Glutamatergic neuron (in vitro differentiated cells): ENCODE data around the gene AOC2. TPM values are rescaled to one million over a fixed set of nuclear protein-coding genes. Genes with fewer than 3 reads are reported as not detected.
"Not testable (repeated sequence)": the region's sequence is repeated elsewhere in the genome, so short reads cannot be mapped to it uniquely, and the experiment has no call there.

Source experiments
- DNase-seq: peaks from one replicate; pipeline ENCODE4 v3.0.0; 2022
- H3K27ac Mint-ChIP-seq: one replicate; pipeline ENCODE4 v1.8.0; 2020; ENCODE audit warnings: mild to moderate bottlenecking, mixed read lengths, inconsistent platforms; ENCODE audit not compliant: unreplicated experiment
- H3K27me3 Mint-ChIP-seq: one replicate; pipeline ENCODE4 v1.8.0; 2020; ENCODE audit warnings: mild to moderate bottlenecking, moderate library complexity, mixed read lengths, inconsistent platforms; ENCODE audit not compliant: unreplicated experiment
- H3K36me3 Mint-ChIP-seq: one replicate; pipeline ENCODE4 v1.8.0; 2020; ENCODE audit warnings: mild to moderate bottlenecking, mixed read lengths, inconsistent platforms; ENCODE audit not compliant: unreplicated experiment
- H3K4me1 Mint-ChIP-seq: one replicate; pipeline ENCODE4 v1.8.0; 2020; ENCODE audit warnings: mild to moderate bottlenecking, low read depth, mixed read lengths, inconsistent platforms; ENCODE audit not compliant: unreplicated experiment
- H3K4me3 Mint-ChIP-seq: one replicate; pipeline ENCODE4 v1.8.0; 2020; ENCODE audit warnings: mild to moderate bottlenecking, mixed read lengths, inconsistent platforms; ENCODE audit not compliant: unreplicated experiment
- H3K9me3 Mint-ChIP-seq: one replicate; pipeline ENCODE4 v1.8.0; 2020; ENCODE audit warnings: mild to moderate bottlenecking, moderate library complexity, mixed read lengths, inconsistent platforms; ENCODE audit not compliant: unreplicated experiment
- CTCF ChIP-seq: fragments of 200-600 bp; sonication (generic); IDR thresholded peaks from one replicate; pipeline ENCODE4 v1.5.0; 2021; ENCODE audit not compliant: partially characterized antibody, unreplicated experiment
- total RNA-seq: library from RNA; stranded (reverse); fragmentation: NEBNext Ultra II Directional; extraction: Animal tissue kit (Norgen Biotek cat#: 25700); gene quantifications from one replicate; pipeline ENCODE4 v1.2.1, GENCODE V29; 2021; ENCODE audit not compliant: unreplicated experiment

Gene AOC2
- total RNA-seq, 1 donor from 2014 or later: 6.1 TPM

DNA sequence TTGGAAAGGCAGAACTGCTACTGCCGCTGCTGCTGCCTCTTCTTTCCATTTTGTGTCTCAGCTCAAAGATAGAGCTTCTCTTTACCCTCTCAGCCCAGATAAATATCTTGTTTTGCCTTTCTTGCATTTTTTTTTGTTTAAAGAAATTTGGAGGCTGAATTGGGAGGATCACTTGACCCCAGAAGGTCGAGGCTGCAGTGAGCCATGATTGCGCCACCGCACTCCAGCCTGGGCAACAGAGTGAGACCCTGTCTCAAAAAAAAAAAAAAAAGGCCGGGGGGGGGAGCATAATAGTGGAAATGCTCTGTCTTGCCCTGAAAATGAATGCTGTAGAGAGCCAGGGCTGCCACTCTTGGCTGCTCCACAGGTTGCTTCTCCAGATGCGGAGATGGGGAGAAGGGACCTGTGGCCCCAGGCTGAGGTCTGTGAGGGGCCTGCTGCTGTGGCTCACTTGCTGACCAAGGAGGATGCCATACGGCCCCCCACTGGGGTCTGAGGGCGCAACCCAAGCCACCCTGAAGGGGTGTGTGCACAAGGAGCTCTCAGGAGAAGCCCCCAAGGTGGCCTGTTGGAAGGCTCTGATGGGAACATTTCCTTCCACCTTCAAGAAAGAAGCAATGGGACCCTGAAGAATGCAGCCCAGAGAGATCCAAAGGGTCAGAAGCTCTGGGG is 34.7 kb downstream of the AOC2 start:
- no peak for TF ChIP-seq CTCF
- Mint-ChIP-seq H3K4me3 (no peak overlapping the region), H3K27me3 (peaks cover 5% of the 10 kb centered on the region), H3K27ac (no peak overlapping the region), H3K9me3 (no peaks in the 10 kb centered on the region), H3K36me3 (no peaks in the 10 kb centered on the region), H3K4me1 (no peaks in the 10 kb centered on the region)
- DNase-seq: no peak

GRCh38 chr17:42879596-42879985 is 35.2 kb downstream of the AOC2 start:
- Mint-ChIP-seq H3K4me1 (no peaks in the 10 kb centered on the region), H3K27ac (no peak overlapping the region), H3K36me3 (no peaks in the 10 kb centered on the region), H3K4me3 (no peak overlapping the region), H3K9me3 (no peaks in the 10 kb centered on the region), H3K27me3 (peaks cover 5% of the 10 kb centered on the region)
- no peak for DNase-seq
- TF ChIP-seq CTCF: no peak

GRCh38 chr17:42880776-42881310 is 36.5 kb downstream of the AOC2 start:
- no peak overlapping the region for H3K4me3 Mint-ChIP-seq
- no peaks in the 10 kb centered on the region for H3K4me1 Mint-ChIP-seq
- peaks cover 5% of the 10 kb centered on the region for H3K27me3 Mint-ChIP-seq
- TF ChIP-seq CTCF: no peak
- no peaks in the 10 kb centered on the region for H3K36me3 Mint-ChIP-seq
- no peaks in the 10 kb centered on the region for H3K9me3 Mint-ChIP-seq
- no peak for DNase-seq
- no peak overlapping the region for H3K27ac Mint-ChIP-seq

DNA sequence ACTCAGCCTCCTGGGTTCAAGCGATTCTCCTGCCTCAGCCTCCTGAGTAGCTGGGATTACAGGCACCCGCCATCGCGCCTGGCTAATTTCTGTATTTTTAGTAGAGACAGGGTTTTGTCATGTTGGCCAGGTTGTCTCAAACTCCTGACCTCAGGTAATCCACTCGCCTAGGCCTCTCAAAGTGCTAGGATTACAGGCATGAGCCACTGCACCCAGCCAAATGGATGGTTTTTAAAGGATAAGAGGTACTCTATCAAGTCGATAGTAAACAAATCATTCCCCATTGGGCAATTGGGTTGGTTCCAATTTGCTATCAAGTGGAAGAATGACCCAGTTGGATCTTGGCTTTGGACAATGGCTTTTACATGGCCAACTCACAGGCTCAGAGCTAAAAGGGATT is 37.3 kb downstream of the AOC2 start:
- not testable (repeated sequence) for H3K9me3 Mint-ChIP-seq, H3K36me3 Mint-ChIP-seq, H3K27ac Mint-ChIP-seq, H3K4me1 Mint-ChIP-seq, DNase-seq, H3K27me3 Mint-ChIP-seq, H3K4me3 Mint-ChIP-seq

GRCh38 chr17:42882166-42882565 is 37.8 kb downstream of the AOC2 start:
- no peak for DNase-seq
- Mint-ChIP-seq H3K9me3 (no peaks in the 10 kb centered on the region), H3K4me3 (no peak overlapping the region), H3K27ac (no peak overlapping the region), H3K27me3 (peaks cover 5% of the 10 kb centered on the region), H3K36me3 (no peaks in the 10 kb centered on the region), H3K4me1 (no peaks in the 10 kb centered on the region)
- TF ChIP-seq CTCF: no peak
